EH (cell line): ENCODE results near the gene AS3MT.

Experiments
- DNase-seq: peaks from one replicate; pipeline ENCODE4 v3.0.0-alpha.2; 2015; ENCODE audit warnings: low read depth

The AS3MT gene

GRCh38 chr10:102855731-102856436 is 13.4 kb upstream of the AS3MT start:
- peak; percentile 95 for DNase-seq

- DNase-seq: no peak
Measured at GRCh38 chr10:102856758-102857424, 12.4 kb upstream of the AS3MT start.

GRCh38 chr10:102859911-102860310 is 9.4 kb upstream of the AS3MT start:
- DNase-seq: no peak

- peak; percentile 7 for DNase-seq
Measured at GRCh38 chr10:102863660-102864059, 5.6 kb upstream of the AS3MT start.

GRCh38 chr10:102865620-102866019 is 3.6 kb upstream of the AS3MT start:
- no peak for DNase-seq

GRCh38 chr10:102868911-102869257 is 386 bp upstream of the AS3MT start:
- peak; percentile 17 for DNase-seq

- DNase-seq: no peak
Measured at GRCh38 chr10:102870221-102870620, 951 bp downstream of the AS3MT start.

DNA sequence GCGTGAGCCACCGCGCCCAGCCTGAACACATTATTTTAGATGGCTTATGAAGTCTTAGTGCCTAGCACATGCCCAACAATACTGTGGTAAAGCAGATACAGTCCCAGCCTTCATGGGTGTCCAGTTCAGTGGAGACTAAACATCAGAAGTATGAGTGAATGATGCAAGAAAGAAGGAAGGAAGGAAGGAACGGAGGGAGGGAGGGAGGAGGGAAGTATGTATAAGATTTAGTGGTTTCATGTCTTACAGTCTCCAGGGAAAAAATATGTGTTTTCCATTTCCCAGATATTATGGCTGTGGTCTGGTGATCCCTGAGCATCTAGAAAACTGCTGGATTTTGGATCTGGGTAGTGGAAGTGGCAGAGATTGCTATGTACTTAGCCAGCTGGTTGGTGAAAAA is 2.9 kb downstream of the AS3MT start:
- DNase-seq: no peak

GRCh38 chr10:102876747-102877153 is 7.5 kb downstream of the AS3MT start:
- DNase-seq: no peak

DNA sequence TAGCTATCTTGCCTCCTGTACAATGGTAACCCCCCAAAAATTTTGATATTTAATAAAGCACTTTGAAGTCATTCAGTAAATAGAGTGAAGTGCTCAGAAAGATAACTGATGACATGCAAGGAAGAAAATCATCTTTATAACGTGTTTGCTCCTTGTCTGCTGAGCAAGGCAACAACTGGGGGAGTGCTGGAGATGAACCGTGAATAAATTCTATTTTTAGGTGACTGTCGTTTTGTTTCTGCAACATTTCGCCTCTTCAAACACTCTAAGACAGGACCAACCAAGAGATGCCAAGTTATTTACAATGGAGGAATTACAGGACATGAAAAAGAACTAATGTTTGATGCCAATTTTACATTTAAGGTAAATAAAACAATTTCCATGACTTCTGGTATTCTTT is 9.4 kb downstream of the AS3MT start:
- DNase-seq: no peak

- DNase-seq: no peak
Measured at GRCh38 chr10:102880256-102880655, 11.0 kb downstream of the AS3MT start.

GRCh38 chr10:102888048-102888447 is 18.8 kb downstream of the AS3MT start:
- no peak for DNase-seq

- DNase-seq: no peak
Measured at GRCh38 chr10:102894466-102895213, 25.4 kb downstream of the AS3MT start.

DNA sequence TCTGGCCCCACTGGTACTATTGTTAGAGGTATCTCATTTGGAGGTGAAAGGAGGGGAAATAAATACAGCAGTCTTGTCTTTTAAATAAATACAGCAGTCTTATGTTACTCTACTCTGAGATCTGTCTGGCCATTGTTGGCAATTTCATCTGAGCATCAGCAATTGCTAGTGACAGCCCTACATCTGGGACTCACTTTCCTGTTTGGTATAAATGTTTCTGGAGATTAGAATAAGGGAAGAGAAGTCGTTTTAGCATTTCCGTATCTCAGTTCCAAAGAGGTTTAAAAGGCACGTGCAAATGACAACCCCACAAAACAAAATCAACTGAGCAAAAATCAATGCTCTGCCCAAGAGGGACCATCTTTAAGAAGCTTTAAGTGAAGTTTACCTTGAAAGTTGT is 30.7 kb downstream of the AS3MT start:
- DNase-seq: no peak

GRCh38 chr10:102904346-102904745 is 35.1 kb downstream of the AS3MT start:
- DNase-seq: no peak

DNA sequence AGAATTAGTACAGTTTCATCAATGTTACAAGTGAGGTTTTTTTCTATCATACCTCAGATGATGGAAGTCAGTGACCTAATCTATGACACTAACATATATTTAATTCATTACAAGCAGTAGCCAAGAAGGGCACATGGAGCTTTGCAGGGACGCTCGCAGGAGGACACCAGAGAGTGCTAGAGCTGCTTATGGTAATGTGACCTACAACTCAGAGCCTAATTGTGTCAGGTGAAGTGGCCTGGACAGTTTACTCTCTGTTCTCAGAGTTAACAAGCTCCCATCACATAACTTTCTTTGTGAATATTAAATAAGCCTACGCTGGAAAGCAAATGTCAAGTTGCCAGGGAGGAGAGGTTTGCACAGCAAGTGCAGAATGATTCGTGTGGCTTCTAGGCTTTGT is 37.2 kb downstream of the AS3MT start:
- no peak for DNase-seq

- DNase-seq: no peak
Measured at GRCh38 chr10:102914781-102915180, 45.5 kb downstream of the AS3MT start.

GRCh38 chr10:102916173-102916572 is 46.9 kb downstream of the AS3MT start:
- no peak for DNase-seq

GRCh38 chr10:102917314-102917961 is 48.2 kb downstream of the AS3MT start:
- peak; percentile 71 for DNase-seq

- peak; percentile 100 for DNase-seq
Measured at GRCh38 chr10:102917962-102918816, 48.9 kb downstream of the AS3MT start, which contains the start of gene CNNM2. TSS of gene CNNM2 (plus strand) at chr10:102918294. CDS start at chr10:102918481, 187 bp downstream.

GRCh38 chr10:102918817-102919245 is 49.6 kb downstream of the AS3MT start:
- peak; percentile 31 for DNase-seq
